Measurements from ENCODE around the gene KNOP1. TPM values are rescaled to one million over a fixed set of nuclear protein-coding genes. Genes with fewer than 3 reads are reported as not detected.

Gene KNOP1
- total RNA-seq, 1 experiment from 2014 or later: 70.1 TPM

GRCh38 chr16:19677402-19677801 is 40.6 kb downstream of the KNOP1 start:
- H3K4me1 ChIP-seq (ENCODE audit: control insufficient read depth, insufficient read depth, low read length): no peaks in the 10 kb centered on the region

GRCh38 chr16:19674485-19674884 is 43.5 kb downstream of the KNOP1 start:
- ATAC-seq: no peak
- Histone ChIP-seq H3K4me3 (ENCODE audit: low read depth in 2 of 2, low read length in 2 of 2) (no peak overlapping the region), H3K36me3 (ENCODE audit: control insufficient read depth, insufficient read depth, low read length) (no peaks in the 10 kb centered on the region; the same call in 1 of the 2 replicates), H3K9me3 (ENCODE audit: control insufficient read depth, insufficient read depth, low read depth, low read length) (no peaks in the 10 kb centered on the region), H3K27ac (ENCODE audit: low read length) (no peak overlapping the region), H3K4me1 (ENCODE audit: control insufficient read depth, insufficient read depth, low read length) (no peaks in the 10 kb centered on the region), H3K27me3 (ENCODE audit: control insufficient read depth, insufficient read depth, low read length) (no peaks in the 10 kb centered on the region)
- in situ Hi-C loops (cut with HindIII; ENCODE audit: low pct_unique_long_range_greater_than_20kb, low sequenced_read_pairs) (no loop called here), intact Hi-C loops (cut with micrococcal nuclease; ENCODE audit: unreplicated experiment) (no loop called here)
- BruUV-seq (replicated peaks): no TSS peak
- POLR2A ChIA-PET: interaction anchor here (0.7 kb wide), 1 partner anchor 25 kb away, joined by 10 read pairs; no protein-coding TSS in a partner anchor
- CTCF ChIA-PET: no interaction called here
- TF ChIP-seq POLR2AphosphoS5 (IDR thresholded peaks at IDR 0.05; ENCODE audit: low read depth, low read length) (no peak), REST (IDR thresholded peaks at IDR 0.05; ENCODE audit: insufficient read depth in 1 of 2, low read depth in 2 of 2, low read length in 1 of 2) (no peak), TCF7L2 (IDR thresholded peaks at IDR 0.05; ENCODE audit: low read depth, low read length) (no peak), CTCF (IDR thresholded peaks at IDR 0.05) (no peak), SIN3A (IDR thresholded peaks at IDR 0.05; ENCODE audit: borderline replicate concordance, insufficient read depth, low read depth, low read length) (no peak)
- DNase-seq (ENCODE audit: low read depth, low spot score): no peak

More at GRCh38 chr16:19677402-19677801, 40.6 kb downstream of the KNOP1 start:
- H3K36me3 ChIP-seq (ENCODE audit: control insufficient read depth, insufficient read depth, low read length): no peaks in the 10 kb centered on the region
- TF ChIP-seq CTCF (IDR thresholded peaks at IDR 0.05) (no peak), SIN3A (IDR thresholded peaks at IDR 0.05; ENCODE audit: borderline replicate concordance, insufficient read depth, low read depth, low read length) (no peak), POLR2AphosphoS5 (IDR thresholded peaks at IDR 0.05; ENCODE audit: low read depth, low read length) (no peak), TCF7L2 (IDR thresholded peaks at IDR 0.05; ENCODE audit: low read depth, low read length) (no peak), REST (IDR thresholded peaks at IDR 0.05; ENCODE audit: insufficient read depth in 1 of 2, low read depth in 2 of 2, low read length in 1 of 2) (no peak)
- ATAC-seq (no peak), DNase-seq (ENCODE audit: low read depth, low spot score) (no peak)
- no peak overlapping the region for H3K27ac ChIP-seq (ENCODE audit: low read length)
- no TSS peak for BruUV-seq (replicated peaks)
- no peaks in the 10 kb centered on the region for H3K27me3 ChIP-seq (ENCODE audit: control insufficient read depth, insufficient read depth, low read length)
- in situ Hi-C loops (cut with HindIII; ENCODE audit: low pct_unique_long_range_greater_than_20kb, low sequenced_read_pairs): no loop called here
- ChIA-PET POLR2A (no interaction called here), CTCF (no interaction called here)
- no peak overlapping the region for H3K4me3 ChIP-seq (ENCODE audit: low read depth in 2 of 2, low read length in 2 of 2)
- no peaks in the 10 kb centered on the region for H3K9me3 ChIP-seq (ENCODE audit: control insufficient read depth, insufficient read depth, low read depth, low read length)
- intact Hi-C loops (cut with micrococcal nuclease; ENCODE audit: unreplicated experiment): no loop called here
